Measurements from ENCODE around the gene PMFBP1.
A peak's percentile ranks its signal among the peaks of the same experiment; 100 is the strongest.

The PMFBP1 gene

GRCh38 chr16:72172105-72173034 is at the start of gene PMFBP1:
TSS of gene PMFBP1 (minus strand) at chr16:72172155. CDS start at chr16:72171208, 947 bp downstream.
- in situ Hi-C loops (cut with MboI; ENCODE audit: low sequenced_read_pairs, unreplicated experiment): no loop called here
- TF ChIP-seq CTCF (IDR thresholded peaks at IDR 0.05; ENCODE audit: borderline replicate concordance, control extremely low read depth, extremely low read depth, insufficient read depth, missing control alignments): no peak
- DNase-seq (ENCODE audit: low spot score): peak; percentile 60

GRCh38 chr16:72221630-72222024 is 49.7 kb upstream of the PMFBP1 start:
- in situ Hi-C loops (cut with MboI; ENCODE audit: low sequenced_read_pairs, unreplicated experiment): no loop called here
- TF ChIP-seq CTCF (IDR thresholded peaks at IDR 0.05; ENCODE audit: borderline replicate concordance, control extremely low read depth, extremely low read depth, insufficient read depth, missing control alignments): no peak
- no peak for DNase-seq (ENCODE audit: low spot score)

- in situ Hi-C loops (cut with MboI; ENCODE audit: low sequenced_read_pairs, unreplicated experiment): no loop called here
- no peak for DNase-seq (ENCODE audit: low spot score)
- no peak for TF ChIP-seq CTCF (IDR thresholded peaks at IDR 0.05; ENCODE audit: borderline replicate concordance, control extremely low read depth, extremely low read depth, insufficient read depth, missing control alignments)
Measured at GRCh38 chr16:72220875-72221629, 49.1 kb upstream of the PMFBP1 start.

- in situ Hi-C loops (cut with MboI; ENCODE audit: low sequenced_read_pairs, unreplicated experiment): no loop called here
- DNase-seq (ENCODE audit: low spot score): no peak
- no peak for TF ChIP-seq CTCF (IDR thresholded peaks at IDR 0.05; ENCODE audit: borderline replicate concordance, control extremely low read depth, extremely low read depth, insufficient read depth, missing control alignments)
Measured at GRCh38 chr16:72219282-72219681, 47.3 kb upstream of the PMFBP1 start.

GRCh38 chr16:72216767-72217166 is 44.8 kb upstream of the PMFBP1 start:
- TF ChIP-seq CTCF (IDR thresholded peaks at IDR 0.05; ENCODE audit: borderline replicate concordance, control extremely low read depth, extremely low read depth, insufficient read depth, missing control alignments): no peak
- no peak for DNase-seq (ENCODE audit: low spot score)
- in situ Hi-C loops (cut with MboI; ENCODE audit: low sequenced_read_pairs, unreplicated experiment): no loop called here

GRCh38 chr16:72214821-72215220 is 42.9 kb upstream of the PMFBP1 start:
- in situ Hi-C loops (cut with MboI; ENCODE audit: low sequenced_read_pairs, unreplicated experiment): no loop called here
- TF ChIP-seq CTCF (IDR thresholded peaks at IDR 0.05; ENCODE audit: borderline replicate concordance, control extremely low read depth, extremely low read depth, insufficient read depth, missing control alignments): no peak
- DNase-seq (ENCODE audit: low spot score): no peak

Data from GM13976 (cell line).